K562 (cell line): ENCODE measurements around the gene ZSWIM3. TPM values are rescaled to one million over a fixed set of nuclear protein-coding genes. Genes with fewer than 3 reads are reported as not detected.

Source experiments
- ATF1 ChIP-seq, 2 experiments: fragments of 450-650 bp in 1 of 2; IDR thresholded peaks; 2 replicates each; pipeline ENCODE4 v1.6.1; 2016; ENCODE audit warnings: missing compliant biosample characterization in 1 of 2, missing genetic modification characterization in 1 of 2
- EZH2 ChIP-seq: IDR thresholded peaks from 2 replicates; pipeline ENCODE4 v1.6.1; 2012; ENCODE audit warnings: low read depth, mild to moderate bottlenecking, inconsistent platforms, low read length, borderline replicate concordance
- GMEB1 ChIP-seq: fragments of 250-450 bp; sonication (Bioruptor Pico); IDR thresholded peaks from 2 replicates; pipeline ENCODE4 v1.4.0; 2020; ENCODE audit warnings: mild to moderate bottlenecking
- HNRNPK ChIP-seq: fragments of 200-400 bp; formaldehyde crosslinking; IDR thresholded peaks from one replicate; pipeline ENCODE4 v1.6.1; 2018; ENCODE audit warnings: mild to moderate bottlenecking, low read depth, low read length; ENCODE audit not compliant: poor library complexity, severe bottlenecking
- MTA2 ChIP-seq: fragments of 450-650 bp; IDR thresholded peaks from 2 replicates; pipeline ENCODE4 v1.6.1; 2016; ENCODE audit warnings: low read depth
- NCOA2 ChIP-seq, 2 experiments: fragments of 450-650 bp; IDR thresholded peaks; 2 replicates each; pipeline ENCODE4 v1.6.1; 2018; ENCODE audit warnings: mild to moderate bottlenecking in 2 of 2, moderate library complexity in 1 of 2; ENCODE audit not compliant: partially characterized antibody in 2 of 2
- NR2F6 ChIP-seq: fragments of 450-650 bp; formaldehyde crosslinking; IDR thresholded peaks from 2 replicates; pipeline ENCODE4 v1.4.0; 2020; ENCODE audit warnings: mild to moderate bottlenecking
- NRF1 ChIP-seq, 2 experiments: fragments of 450-650 bp; IDR thresholded peaks in 1 of 2; conservative IDR thresholded peaks in 1 of 2; 2 replicates each; pipeline ENCODE4 v1.6.1; 2014; ENCODE audit warnings: mild to moderate bottlenecking in 2 of 2
- PPARD ChIP-seq: fragments of 250-450 bp; sonication (Bioruptor Pico); IDR thresholded peaks from 2 replicates; pipeline ENCODE4 v1.8.0; 2022; ENCODE audit warnings: inconsistent platforms, mild to moderate bottlenecking, moderate library complexity
- PRMT5 ChIP-seq: sonication (generic); formaldehyde crosslinking; IDR thresholded peaks from 2 replicates; pipeline ENCODE4 v1.5.0; 2020; ENCODE audit warnings: missing genetic modification reagents
- RERE ChIP-seq: sonication (generic); formaldehyde crosslinking; IDR thresholded peaks from 2 replicates; pipeline ENCODE4 v1.8.0; 2023; ENCODE audit warnings: missing genetic modification reagents, mild to moderate bottlenecking, borderline replicate concordance
- RNF2 ChIP-seq: sonication (generic); IDR thresholded peaks from 2 replicates; pipeline ENCODE4 v1.6.1; 2016
- SREBF1 ChIP-seq: fragments of 150-350 bp; IDR thresholded peaks from 2 replicates; pipeline ENCODE4 v1.6.1; 2014; ENCODE audit warnings: antibody characterized with exemption, low read depth, low read length, borderline replicate concordance
- ZNF263 ChIP-seq: sonication (generic); formaldehyde crosslinking; IDR thresholded peaks from 2 replicates; pipeline ENCODE4 v1.8.0; 2022; ENCODE audit warnings: mild to moderate bottlenecking, missing genetic modification reagents, borderline replicate concordance
- ZNF277 ChIP-seq: fragments of 250-450 bp; sonication (Bioruptor Pico); IDR thresholded peaks from 2 replicates; pipeline ENCODE4 v1.8.0; 2022; ENCODE audit warnings: inconsistent platforms, mild to moderate bottlenecking, moderate library complexity, borderline replicate concordance
- ZNF561 ChIP-seq: fragments of 450-650 bp; formaldehyde crosslinking; conservative IDR thresholded peaks from 2 replicates; pipeline ENCODE4 v1.4.0; 2020; ENCODE audit warnings: mild to moderate bottlenecking, moderate library complexity
- polyA plus RNA-seq, 8 experiments: library from polyadenylated mRNA; depleted of rRNA in 4 of 8; stranded (reverse) in 5 of 8; unstranded in 3 of 8; fragments of >200 nt; fragmentation: Nextera tagmentation in 2 of 8; fragmentation: Illumina TruSeq in 1 of 8; extraction: Ambion mirVana in 2 of 8; extraction: Trizol in 1 of 8; gene quantifications; 2 replicates each; pipeline versions ENCODE4 v1.2.1 to v1.2.3, GENCODE V29; 2011 to 2014; ENCODE audit warnings: inconsistent platforms in 1 of 8, missing spikeins in 1 of 8
- total RNA-seq, 7 experiments: library from RNA; depleted of rRNA in 6 of 7; stranded (reverse); fragments of >200 nt in 6 of 7; fragmentation: Illumina TruSeq in 2 of 7; extraction: Trizol in 2 of 7; gene quantifications; 2 replicates each; pipeline versions ENCODE4 v1.2.1 to v1.2.3, GENCODE V29; 2011 to 2021; ENCODE audit warnings: low replicate concordance in 1 of 7

ZSWIM3 gene
- total and polyA plus RNA-seq, 9 of the 15 experiments (the other 6 are each of a cell fraction or from before 2014, with no cell fraction given): 1.7 to 4.3 (median 2.9) TPM

- no peak for TF ChIP-seq HNRNPK
- TF ChIP-seq NRF1 (conservative IDR thresholded peaks at IDR 0.05 in 1 of 2, IDR thresholded peaks at IDR 0.05 in 1 of 2): peak; percentile 27 to 36; a peak in 2 of 4 replicates
- TF ChIP-seq PPARD (CRISPR knock-in tag): no peak
- no peak for TF ChIP-seq MTA2
- no peak for TF ChIP-seq RERE (CRISPR knock-in tag)
- no peak for TF ChIP-seq PRMT5
- TF ChIP-seq ZNF263 (CRISPR knock-in tag): no peak
- TF ChIP-seq ATF1 (CRISPR knock-in tag; IDR thresholded peaks at IDR 0.05): no peak
- TF ChIP-seq ATF1 (tag; IDR thresholded peaks at IDR 0.05): peak; percentile 56
- no peak for TF ChIP-seq EZH2
- no peak for TF ChIP-seq SREBF1
- TF ChIP-seq GMEB1 (CRISPR knock-in tag): no peak; the same call in 1 of the 2 replicates
- TF ChIP-seq ZNF561 (CRISPR knock-in tag): no peak
- no peak for TF ChIP-seq NCOA2 (IDR thresholded peaks at IDR 0.05; ENCODE audit: partially characterized antibody in 2 of 2)
- TF ChIP-seq ZNF277 (CRISPR knock-in tag): no peak
- TF ChIP-seq RNF2: peak; percentile 89
- TF ChIP-seq NR2F6 (CRISPR knock-in tag): no peak
Measured at GRCh38 chr20:45890985-45891983, 33.9 kb downstream of the ZSWIM3 start, which contains the start of the genes CTSA and NEURL2 (continued).
